Activated T-helper 9 cell treated with anti-CD3 and anti-CD28 coated beads, Interleukin-2, amount 50 U/mL, for 16 hours (primary cell): ENCODE data around the gene MCIDAS.

Experiments
- DNase-seq: peaks from one replicate; pipeline ENCODE4 v3.0.0-alpha.2; 2020; ENCODE audit warnings: low read depth

The MCIDAS gene

DNA sequence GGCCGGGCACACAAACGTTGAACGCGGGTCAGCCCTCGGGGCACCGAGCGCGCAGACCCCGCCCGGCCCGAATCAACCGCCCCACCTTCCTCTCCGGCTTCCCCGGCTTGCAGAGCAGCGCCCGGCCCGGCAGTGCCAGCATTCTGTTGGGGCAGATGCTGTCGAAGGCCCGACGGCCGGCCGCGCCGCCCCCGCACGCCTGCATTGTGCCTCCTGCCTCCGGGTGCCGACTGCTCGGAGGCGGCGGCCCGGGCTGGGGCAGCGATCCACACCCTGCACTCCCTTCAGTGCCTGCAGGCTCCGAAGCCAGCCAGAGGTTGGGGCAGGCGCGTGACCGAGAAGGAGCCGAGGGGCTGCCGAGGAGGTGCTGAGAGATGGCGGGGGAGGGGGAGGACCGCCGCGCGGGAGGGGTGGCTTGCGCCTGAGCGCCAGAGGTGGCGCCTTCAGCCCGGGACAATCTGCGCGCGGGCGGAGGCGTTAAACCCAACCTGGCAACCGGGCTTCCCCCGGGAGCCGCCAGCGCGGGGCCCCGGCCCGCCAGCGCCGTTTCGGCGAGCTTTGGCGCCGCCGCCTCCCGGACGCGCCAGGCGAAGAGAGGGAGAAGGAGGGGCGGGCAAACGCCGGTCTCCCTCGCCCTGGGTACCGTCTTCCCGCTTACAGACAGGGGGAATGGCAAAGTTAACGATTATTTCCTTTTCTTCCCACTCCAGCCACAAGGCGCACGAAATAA is at the start of gene MCIDAS:
Gene MCIDAS, minus strand, starts transcription at position 382 of the 730 bp plus-strand sequence. Its CDS starts 177 bp downstream, at position 205.
- DNase-seq = peak; percentile 44

DNA sequence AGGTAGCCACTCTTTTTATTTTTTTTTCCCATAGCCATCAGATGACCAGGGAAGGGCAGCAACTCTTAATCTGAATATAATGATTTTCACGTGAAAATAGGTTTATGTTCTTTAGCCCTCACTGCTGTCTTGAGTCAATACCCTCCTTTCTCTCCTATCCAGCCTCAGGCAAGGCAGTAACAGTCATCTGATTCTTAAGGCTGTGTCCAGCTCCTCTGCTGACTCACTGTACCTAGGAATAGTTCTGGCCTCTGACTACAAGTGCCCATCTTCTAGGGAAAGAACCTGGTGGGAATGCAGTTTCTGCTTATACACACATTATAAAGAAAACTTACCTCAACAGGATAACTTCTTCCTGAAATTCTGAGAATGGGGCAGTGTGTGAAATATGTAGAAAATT is 49.7 kb upstream of the MCIDAS start:
- no peak for DNase-seq

DNA sequence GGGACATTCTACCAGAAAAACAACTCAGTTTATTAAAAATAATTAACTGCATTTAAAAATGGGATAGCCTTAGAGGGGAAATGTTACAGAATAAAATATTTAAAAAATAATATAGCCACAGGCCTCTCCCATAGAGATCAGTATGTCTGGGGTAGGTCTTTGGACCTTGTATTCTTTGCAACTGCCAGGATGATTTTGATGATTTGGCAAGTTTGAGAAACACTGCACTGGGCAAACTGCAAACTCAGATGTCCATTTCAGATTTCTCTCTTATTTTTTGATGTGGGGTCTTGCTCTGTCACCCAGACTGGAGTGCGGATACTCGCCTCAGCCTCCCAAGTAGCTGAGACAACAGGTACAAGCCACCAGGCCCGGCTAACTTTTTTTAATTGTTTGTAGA is 31.2 kb upstream of the MCIDAS start:
- DNase-seq = no peak

DNA sequence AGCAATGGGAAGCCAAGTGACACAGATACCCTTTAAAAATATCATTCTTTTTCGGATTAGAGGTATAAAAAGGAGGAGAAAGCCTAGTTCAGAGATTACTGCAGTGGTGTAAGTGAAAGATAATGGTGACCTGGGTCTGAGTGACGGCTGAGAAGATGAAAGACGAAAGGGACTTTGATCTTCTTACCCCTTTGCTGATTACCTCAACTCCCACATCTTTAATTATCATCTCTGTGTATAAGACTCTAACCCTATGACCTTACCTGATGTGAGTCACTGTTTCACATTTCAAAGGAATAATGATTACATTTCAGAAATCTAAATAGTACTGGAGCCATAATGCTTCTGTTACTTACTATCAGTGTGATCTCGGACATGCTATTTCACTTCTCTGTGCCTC is 27.7 kb upstream of the MCIDAS start:
- no peak for DNase-seq

DNA sequence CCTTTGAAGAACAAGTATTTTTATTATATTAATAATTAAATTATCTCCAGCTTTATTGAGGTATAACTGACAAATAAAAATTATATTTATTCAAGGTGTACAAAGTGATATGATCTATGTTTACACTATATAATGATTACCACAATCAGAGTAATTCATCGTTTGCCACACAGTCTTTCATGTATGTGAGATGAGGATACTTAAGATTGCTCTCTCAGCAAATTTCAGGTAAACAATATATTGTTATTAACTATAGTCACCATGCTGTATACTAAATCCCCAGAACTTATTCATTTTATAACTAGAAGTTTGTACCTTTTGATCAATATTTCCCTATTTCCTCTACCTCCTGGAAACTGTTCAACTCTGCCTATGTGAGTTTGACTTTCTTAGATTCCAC is 22.9 kb upstream of the MCIDAS start:
- DNase-seq = no peak

DNA sequence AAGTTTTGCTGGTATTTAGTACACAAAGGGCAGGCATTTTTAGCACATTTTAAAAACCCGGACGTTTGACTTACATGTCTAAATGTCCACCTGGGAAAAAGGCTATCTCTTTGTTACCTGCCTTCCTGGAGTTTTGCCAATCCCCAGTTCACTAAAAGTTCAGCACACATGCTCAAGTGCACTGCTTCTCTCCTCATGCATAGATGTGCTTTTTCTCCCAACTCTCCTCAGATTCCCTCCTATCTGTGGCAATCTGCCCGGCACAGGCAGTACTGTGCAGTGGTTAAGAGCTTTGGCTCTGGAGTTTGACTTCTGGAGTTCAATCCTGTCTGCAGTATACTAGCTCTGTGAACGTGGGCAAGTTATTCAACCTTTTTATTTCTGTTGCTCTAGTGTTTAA is 14.6 kb upstream of the MCIDAS start:
- no peak for DNase-seq

DNA sequence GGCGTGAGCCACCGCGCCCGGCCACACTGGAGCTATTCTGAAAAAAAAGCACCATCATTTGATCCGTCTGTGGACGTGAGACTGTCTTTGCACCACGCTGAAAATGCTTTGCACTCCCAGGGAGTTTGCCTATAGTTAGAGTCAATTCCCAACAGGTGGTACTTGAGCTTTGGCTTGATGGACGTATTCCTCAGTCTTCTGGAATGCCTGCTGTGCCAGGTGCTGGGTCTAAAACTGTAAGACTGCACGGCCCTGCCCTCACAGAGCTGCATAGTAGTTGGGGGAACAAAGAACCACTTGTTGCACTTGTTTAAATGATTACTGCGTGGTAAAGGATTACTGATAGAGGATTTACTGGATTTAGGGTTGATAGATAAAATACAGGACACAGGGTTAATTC is 9.7 kb upstream of the MCIDAS start:
- DNase-seq = no peak

DNA sequence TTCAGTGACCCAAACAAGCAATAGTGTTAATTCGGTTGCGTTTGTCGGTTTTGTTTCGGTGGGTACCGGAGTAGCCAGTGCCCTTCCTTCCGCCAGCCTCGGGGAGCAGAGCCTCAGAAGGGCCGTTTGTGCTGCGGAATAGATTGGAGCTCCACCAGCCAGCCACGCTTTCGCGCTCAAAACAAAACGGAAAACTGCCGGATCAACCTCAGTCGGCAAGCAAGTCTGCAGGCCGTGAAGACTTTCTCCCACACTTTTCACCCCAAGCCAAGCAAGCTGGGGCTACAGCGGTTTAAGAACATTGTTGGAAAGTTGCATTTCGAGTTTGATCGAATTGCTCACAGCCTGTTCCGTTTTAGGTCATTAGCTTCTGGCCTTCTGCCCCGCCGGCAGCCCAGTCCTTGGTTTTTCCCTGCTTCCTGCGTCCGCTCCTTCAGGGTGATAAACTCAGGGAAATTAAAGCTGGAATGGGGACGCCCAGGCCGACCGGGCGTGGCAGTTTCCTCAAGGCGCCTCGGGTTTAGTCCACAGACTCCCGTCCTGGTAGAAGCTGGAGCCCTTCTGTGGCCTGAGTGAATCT is 7.1 kb upstream of the MCIDAS start:
- DNase-seq = no peak

DNA sequence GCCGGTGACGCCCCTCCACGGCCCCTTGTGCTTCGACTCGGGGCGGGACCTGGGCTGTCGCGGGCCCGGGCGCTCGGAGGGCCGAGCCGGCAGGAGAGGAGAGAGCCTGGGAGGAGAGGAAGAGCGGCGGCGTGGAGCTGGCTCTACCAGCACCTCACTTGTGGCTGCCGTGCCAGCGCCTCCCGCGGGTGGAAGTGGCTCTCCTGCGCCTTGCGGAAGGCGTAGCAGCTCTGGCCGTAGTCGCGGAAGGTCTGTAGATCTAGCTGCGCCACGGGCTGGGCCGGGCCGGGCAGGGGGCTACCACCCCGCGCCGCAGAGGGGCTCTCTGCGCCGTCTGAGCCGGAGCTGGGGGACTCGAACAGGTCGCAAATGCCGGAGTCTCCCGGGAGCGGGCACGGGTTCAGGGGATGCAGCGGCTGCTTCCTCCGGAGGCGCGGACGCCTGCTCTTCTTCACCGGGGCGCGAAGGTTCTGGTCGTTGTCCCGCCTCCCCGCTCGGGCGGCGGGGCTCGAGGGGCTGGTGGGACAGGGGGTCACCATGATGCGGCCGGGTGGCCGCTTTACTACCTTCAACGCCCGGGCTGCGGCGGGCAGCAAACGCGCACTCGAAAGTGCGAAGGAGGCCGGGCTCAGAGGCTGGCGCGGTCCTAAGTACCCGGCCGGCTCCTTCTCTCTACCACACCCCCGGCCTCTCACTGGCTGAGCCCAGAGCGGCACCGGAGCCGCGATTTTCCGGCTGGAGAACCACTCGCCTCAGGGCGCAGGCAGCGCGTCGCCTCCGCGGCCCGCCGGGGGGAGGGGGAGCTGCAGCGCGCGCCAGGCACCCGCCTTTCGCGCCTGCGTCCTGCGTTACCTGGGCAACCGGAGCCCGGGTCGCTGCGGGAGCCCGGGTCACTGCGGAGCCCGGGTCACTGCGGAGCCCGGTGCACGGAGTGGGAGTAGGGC is 6.1 kb upstream of the MCIDAS start, which contains the start of gene CCNO:
Gene CCNO, minus strand, starts transcription at position 624 of the 944 bp plus-strand sequence. Its CDS starts 85 bp downstream, at position 539.
- peak; percentile 44 for DNase-seq

DNA sequence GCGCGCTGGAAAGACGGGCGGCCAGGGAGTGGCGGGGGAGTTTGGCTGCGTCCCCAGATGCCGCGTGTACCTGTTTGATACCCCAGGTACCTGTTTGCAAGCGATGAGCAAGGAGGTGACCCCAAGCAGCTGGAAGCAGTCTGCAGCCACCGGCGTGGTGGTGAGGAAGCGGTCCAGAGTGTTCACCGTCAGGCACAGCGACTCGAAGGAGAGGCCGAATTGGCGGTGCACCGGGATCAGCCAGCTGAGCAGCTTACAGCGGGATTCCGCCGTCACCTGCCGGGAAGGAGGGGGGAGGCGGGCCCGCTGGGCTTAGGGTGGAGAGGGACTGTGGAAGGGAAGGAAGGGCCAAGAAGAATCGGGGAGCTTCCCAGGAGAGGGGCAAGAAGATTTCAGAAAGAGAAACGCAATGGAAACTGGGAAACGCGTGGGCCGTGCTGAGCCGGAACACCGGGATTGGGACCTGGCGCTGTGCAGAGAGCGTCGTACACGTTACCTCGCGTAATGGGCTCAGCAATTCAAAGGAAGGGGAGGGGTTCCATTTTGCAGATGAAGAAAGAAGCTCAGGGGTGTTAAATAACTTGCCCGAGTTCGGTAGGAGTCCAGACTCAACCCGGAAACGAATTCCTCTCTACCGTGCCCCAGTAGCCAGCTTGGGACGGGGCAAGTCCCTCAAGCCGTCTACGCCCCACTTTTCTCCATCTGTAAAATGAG is 5.3 kb upstream of the MCIDAS start:
- DNase-seq = no peak

DNA sequence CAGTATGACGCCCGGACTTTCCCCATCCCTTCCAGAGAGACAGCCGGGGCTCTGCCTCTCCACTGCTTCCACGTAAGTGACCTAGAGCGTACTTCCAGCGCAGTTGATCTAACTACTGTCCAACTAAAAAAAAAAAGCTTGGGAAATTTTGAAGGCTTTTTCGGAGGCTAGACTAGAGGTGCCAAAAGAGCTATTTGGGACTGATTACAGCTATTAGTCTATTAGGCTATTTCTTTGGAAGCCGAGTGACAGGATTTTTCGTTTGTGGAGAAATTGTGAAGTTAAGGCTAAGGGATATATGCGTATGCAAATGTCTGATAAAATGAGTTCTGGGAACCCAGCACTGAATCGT is 4.8 kb upstream of the MCIDAS start:
- DNase-seq = no peak

DNA sequence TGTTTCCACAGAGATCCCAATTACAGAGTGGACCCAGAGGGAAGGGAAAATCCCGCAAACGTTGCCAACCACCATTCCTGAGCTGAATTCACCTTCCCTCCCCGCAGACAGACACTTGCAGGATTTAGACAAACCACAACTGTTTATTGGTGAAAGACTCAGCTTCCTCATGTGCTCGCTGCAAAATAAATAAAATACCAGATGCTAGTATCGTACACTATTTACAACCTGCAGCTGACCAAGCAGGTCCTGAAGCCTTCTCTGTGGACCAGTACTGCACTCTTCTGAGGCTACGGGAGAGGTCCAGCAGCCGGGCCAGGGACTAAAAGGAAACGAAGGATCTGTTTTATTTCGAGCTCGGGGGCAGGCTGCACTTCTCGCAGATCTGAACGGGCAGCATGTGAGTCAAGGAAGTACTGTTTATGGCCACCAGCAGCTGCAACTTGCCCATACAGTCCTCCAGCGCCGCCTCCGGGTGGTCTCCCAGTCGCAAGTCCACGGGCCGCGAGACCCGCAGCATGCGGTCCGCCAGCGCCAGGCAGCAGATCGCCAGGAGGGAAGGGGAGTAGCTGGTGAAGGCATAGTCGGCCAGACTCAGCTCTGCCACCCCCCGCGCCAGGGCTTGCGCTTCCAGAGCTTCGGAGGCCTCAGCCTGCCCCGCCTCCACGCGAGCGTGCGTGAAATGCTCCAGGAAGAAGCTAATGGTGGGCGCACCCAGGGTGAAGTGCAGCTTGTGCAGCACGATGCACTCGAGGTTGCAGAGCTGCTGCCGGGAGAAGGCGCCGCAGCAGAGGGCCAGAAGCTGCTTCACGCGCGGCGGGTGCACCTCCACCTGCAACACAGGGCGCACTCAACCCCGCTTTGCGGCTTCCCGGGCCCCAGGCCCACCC is 4.2 kb upstream of the MCIDAS start:
- no peak for DNase-seq

DNA sequence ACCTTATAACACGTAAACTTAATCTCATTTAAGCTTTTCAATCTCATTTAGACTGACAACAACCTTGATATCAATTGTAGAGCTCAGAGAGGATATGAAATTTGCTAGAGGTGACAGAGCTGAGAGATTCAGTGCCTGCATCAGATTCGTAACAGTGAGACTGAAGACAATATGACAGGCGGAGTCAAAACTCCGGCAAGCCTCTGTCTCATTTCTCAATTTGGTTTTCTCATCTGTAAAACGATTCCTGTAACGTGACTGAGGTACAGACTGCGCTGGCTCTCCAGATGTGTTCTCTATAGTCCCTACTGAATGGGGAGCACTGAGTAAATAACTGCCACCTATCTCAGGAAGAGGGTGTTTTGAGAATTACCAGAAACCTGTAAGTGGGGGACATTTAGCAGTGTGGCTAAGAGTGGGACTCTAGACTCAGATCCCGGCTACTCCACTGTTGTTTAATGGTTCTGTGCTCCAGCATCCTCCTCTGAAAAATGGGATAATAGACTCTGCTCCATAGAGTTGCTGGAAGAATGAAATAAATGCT is 3.0 kb upstream of the MCIDAS start:
- DNase-seq = no peak

DNA sequence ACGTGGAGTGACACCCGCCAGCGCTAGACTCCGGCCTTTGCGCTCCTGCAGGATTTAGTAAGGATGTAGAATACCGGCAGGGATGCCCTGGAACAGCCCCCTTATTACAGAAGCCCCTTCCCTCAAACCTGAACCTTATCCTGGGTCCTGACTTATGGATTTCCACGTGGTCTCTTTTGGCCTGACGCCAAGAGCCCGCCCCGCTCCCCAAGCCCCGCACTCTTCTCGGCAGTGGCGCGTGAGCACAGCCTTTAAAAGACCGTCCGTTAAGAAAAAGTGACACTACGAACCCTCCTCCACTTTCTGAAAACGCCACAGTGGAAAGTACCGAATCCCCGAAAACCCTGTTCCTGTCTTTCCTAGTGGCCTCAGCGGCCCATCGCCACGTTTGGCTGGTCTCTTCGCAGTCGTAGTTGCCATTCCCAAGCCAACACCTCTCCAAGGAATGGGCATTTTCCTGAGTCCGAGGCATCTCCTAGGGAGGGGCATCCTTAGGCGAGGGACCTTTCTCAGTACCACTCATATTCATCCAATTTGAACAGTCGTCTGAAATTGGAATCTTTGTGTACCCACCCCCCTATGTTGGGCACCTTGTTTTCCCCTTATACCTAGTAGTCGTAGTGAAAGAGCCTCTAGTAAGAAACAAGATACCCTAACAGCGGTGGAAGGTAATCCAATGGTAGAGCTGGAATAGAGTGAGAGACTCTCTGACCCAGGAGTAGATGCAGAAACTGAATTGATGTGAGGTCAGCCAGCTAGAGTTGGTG is 732 bp upstream of the MCIDAS start:
- DNase-seq = no peak

DNA sequence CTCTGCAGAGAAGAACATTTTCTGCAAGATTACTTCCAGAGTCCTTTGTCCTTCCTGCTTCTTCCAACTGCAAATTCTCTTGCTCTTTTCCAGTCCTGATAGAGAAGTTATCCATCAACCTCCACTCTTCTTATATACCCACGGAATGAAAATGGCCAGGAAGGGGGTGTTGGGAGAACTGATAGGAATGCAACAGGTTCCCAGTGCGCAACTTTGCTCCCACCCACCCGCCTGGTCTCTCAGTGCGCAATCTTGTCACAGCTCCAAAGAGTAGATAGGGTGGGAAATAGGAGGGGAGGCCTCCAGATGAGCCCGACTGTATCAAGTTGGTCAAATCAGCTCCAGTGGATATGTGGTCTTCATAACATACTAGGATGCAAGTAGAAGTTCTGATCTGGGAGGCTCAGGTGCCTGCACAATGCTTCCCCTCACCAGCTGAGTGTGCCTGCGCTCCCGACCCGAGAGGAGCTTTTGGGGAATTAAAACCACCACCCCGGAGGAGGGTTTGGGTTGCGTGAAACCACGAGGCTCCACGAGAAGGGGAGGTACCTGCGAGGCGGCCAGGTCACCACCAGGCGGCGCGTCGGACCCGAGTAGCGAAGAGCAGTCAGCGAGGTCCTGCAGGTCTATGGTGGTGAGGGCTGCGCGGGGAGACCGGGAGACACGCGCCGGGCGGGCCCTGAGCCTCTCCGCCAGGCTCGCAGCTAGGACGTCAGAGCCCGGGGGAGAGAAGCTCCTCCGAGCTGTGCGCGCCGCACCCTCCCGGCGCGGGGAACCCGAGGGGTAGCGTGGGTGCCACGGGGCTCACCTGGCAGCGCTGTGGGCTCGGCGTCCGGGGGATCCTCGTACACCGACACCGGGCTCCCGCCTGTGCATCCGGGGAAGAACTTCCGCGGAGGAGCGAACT is 835 bp downstream of the MCIDAS start:
- no peak for DNase-seq

DNA sequence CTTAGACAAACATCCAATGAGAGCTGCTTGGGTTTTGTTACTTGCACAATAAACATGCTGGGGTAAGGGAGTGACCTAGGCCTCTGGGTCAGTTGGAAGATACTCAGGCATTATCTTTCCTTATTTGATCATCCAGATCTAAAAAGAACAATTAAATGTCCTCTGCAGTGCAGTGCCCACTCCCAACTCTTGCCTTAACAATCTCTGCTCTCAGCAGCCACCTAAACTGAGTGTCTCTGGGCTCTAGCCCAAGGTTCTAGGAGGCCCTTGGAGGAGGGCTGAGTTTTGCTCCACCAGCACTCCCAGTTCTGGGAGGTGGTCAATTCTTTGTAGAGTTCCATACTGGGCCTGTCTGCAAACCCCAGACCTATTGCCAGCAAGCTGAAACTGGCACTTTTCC is 1.8 kb downstream of the MCIDAS start:
- no peak for DNase-seq

DNA sequence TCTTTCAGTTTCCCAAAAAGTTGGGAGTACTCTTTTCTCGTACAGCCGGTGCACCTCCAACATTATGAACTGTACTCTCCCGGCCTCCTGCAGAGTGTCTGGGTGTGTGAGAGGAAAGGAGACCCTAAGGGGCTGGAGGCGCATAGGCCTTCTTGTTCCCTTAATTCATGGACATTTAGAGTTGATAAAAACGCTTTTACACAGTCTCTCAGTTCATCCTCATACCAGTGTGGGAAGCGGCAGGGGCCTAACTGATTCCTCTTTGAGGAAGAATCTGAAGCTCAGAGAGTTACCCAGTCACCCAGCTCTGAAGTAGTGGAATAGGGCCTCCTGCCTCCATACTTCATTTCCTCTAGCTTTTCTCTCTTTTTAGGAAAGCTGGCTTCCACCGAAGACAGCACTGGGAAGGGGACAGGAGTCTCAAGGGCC is 3.3 kb downstream of the MCIDAS start:
- no peak for DNase-seq

DNA sequence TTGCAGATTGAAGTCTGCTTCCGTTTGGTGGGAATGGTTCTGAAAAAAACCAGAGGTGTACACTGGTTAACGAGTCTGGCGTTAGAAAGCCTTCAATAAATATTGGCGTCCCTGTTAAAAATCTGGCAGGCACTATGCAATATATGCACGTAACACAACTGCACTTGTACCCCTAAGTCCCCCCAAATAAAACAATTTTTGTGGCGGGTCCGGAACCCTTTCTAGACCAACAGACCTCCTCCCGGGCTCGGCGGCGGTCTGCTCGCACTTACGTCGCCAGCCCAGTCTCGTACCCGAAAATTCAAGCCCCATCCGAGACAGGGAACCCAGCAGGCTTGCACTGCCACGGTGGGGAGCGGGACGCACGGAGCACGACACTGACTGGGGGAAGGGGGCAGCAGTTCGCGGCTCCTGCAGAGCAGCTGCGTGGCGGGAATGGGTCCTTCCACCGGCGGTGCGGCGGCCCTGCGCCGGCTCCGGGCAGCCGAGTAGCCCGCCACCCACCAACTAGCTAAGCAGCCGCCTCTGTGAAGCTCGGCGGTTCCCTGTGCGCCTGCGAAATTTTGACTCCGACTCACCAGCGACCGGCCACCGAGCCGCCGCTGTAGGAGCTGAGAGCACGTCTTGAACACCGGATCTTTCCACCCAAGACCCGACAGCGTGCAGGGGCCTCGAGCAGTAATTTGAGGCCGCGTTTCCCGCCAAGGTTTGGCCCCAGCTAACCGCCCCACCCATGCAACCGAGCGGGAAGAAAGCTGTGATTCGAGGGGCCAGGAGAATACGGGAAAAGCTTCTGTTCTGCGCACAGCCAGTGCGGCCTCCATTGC is 3.9 kb downstream of the MCIDAS start:
- DNase-seq = no peak
